WTC11 (cell line): ENCODE data around the gene GID4. TPM values are rescaled to one million over a fixed set of nuclear protein-coding genes. Genes with fewer than 3 reads are reported as not detected.

Experiments
- ATAC-seq: fragments of 200-7000 bp; cut with Tn5 transposase; 2 replicates; pipeline ENCODE4 v1.10.0; 2021; ENCODE audit warnings: mild to moderate bottlenecking, moderate library complexity
- CTCF ChIA-PET: fragments of 300-600 bp; sonication (Branson Sonifier 250); formaldehyde crosslinking; loops from one replicate; lab custom pipeline; 2021; ENCODE audit warnings: antibody characterized with exemption; lab: Charles Lee
- POLR2A ChIA-PET: fragments of 350-600 bp; sonication (Branson Sonifier 250); formaldehyde crosslinking; loops from one replicate; lab custom pipeline; 2021; ENCODE audit warnings: antibody characterized with exemption; lab: Charles Lee
- DNase-seq: peaks from one replicate; pipeline ENCODE4 v3.0.0; 2021; ENCODE audit warnings: low spot score
- H3K27ac Mint-ChIP-seq: 2 replicates; pipeline ENCODE4 v1.8.0; 2021; ENCODE audit warnings: mixed read lengths
- H3K27me3 Mint-ChIP-seq: 2 replicates; pipeline ENCODE4 v1.8.0; 2021; ENCODE audit warnings: low read depth, mild to moderate bottlenecking, moderate library complexity, mixed read lengths
- H3K36me3 Mint-ChIP-seq: 2 replicates; pipeline ENCODE4 v1.8.0; 2021; ENCODE audit warnings: mixed read lengths
- H3K4me1 Mint-ChIP-seq: 2 replicates; pipeline ENCODE4 v1.8.0; 2022; ENCODE audit warnings: mixed read lengths
- H3K4me3 Mint-ChIP-seq: 2 replicates; pipeline ENCODE4 v1.8.0; 2021; ENCODE audit warnings: mild to moderate bottlenecking, moderate library complexity, mixed read lengths
- H3K9me3 Mint-ChIP-seq: 2 replicates; pipeline ENCODE4 v1.8.0; 2021; ENCODE audit warnings: mixed read lengths
- CREM ChIP-seq: sonication (generic); formaldehyde crosslinking; IDR thresholded peaks from 2 replicates; pipeline ENCODE4 v1.8.1; 2022; ENCODE audit warnings: mild to moderate bottlenecking, missing genetic modification reagents, moderate library complexity
- FOXP4 ChIP-seq: sonication (generic); formaldehyde crosslinking; IDR thresholded peaks from 2 replicates; pipeline ENCODE4 v1.8.0; 2022; ENCODE audit warnings: mild to moderate bottlenecking, missing genetic modification reagents
- GRHL2 ChIP-seq: fragments of 250-450 bp; sonication (Bioruptor Pico); IDR thresholded peaks from 2 replicates; pipeline ENCODE4 v1.8.0; 2022; ENCODE audit warnings: mild to moderate bottlenecking, moderate library complexity; ENCODE audit not compliant: insufficient replicate concordance, severe bottlenecking
- HMGA2 ChIP-seq: fragments of 250-450 bp; sonication (Bioruptor Pico); IDR thresholded peaks from 2 replicates; pipeline ENCODE4 v1.4.0; 2021; ENCODE audit warnings: mild to moderate bottlenecking, moderate library complexity
- IRF2 ChIP-seq: sonication (generic); formaldehyde crosslinking; IDR thresholded peaks from 2 replicates; pipeline ENCODE4 v1.8.0; 2022; ENCODE audit warnings: low read depth, missing genetic modification reagents, borderline replicate concordance
- JAZF1 ChIP-seq: fragments of 250-450 bp; sonication (Bioruptor Pico); IDR thresholded peaks from 2 replicates; pipeline ENCODE4 v1.9.0; 2021; ENCODE audit warnings: moderate library complexity, mild to moderate bottlenecking, inconsistent platforms
- NFE2L1 ChIP-seq: sonication (generic); formaldehyde crosslinking; IDR thresholded peaks from 2 replicates; pipeline ENCODE4 v1.8.1; 2023; ENCODE audit warnings: missing genetic modification reagents
- SOX15 ChIP-seq: fragments of 250-450 bp; sonication (Bioruptor Pico); IDR thresholded peaks from 2 replicates; pipeline ENCODE4 v1.9.0; 2021; ENCODE audit warnings: mild to moderate bottlenecking
- TP53 ChIP-seq: sonication (generic); formaldehyde crosslinking; IDR thresholded peaks from 2 replicates; pipeline ENCODE4 v1.8.1; 2023; ENCODE audit warnings: mild to moderate bottlenecking, missing genetic modification reagents
- ZNF232 ChIP-seq: sonication (generic); formaldehyde crosslinking; IDR thresholded peaks from 2 replicates; pipeline ENCODE4 v1.8.0; 2022; ENCODE audit warnings: mild to moderate bottlenecking, missing genetic modification reagents
- ZNF263 ChIP-seq: sonication (generic); formaldehyde crosslinking; IDR thresholded peaks from 2 replicates; pipeline ENCODE4 v1.8.1; 2022; ENCODE audit warnings: low read depth, mild to moderate bottlenecking, moderate library complexity, missing genetic modification reagents
- ZNF281 ChIP-seq: sonication (generic); formaldehyde crosslinking; IDR thresholded peaks from 2 replicates; pipeline ENCODE4 v1.8.0; 2023; ENCODE audit warnings: mild to moderate bottlenecking, missing genetic modification reagents
- ZNF416 ChIP-seq: fragments of 250-450 bp; sonication (Bioruptor Pico); IDR thresholded peaks from 2 replicates; pipeline ENCODE4 v1.9.0; 2021; ENCODE audit warnings: mild to moderate bottlenecking, inconsistent platforms
- ZNF671 ChIP-seq: fragments of 250-450 bp; sonication (Bioruptor Pico); IDR thresholded peaks from 2 replicates; pipeline ENCODE4 v1.8.0; 2021; ENCODE audit warnings: mild to moderate bottlenecking
- total RNA-seq: library from RNA; stranded (reverse); gene quantifications from 3 replicates; pipeline ENCODE4 v1.2.3, GENCODE V29; 2021
- TF ChIP-seq, protein P1 (sequence below): sonication (generic); formaldehyde crosslinking; IDR thresholded peaks from 2 replicates; pipeline ENCODE4 v1.8.0; 2022; ENCODE audit warnings: mild to moderate bottlenecking, missing genetic modification reagents
- TF ChIP-seq, protein P2 (sequence below): sonication (generic); formaldehyde crosslinking; IDR thresholded peaks from 2 replicates; pipeline ENCODE4 v1.8.1; 2023; ENCODE audit warnings: mild to moderate bottlenecking, missing genetic modification reagents
- TF ChIP-seq, protein P3 (sequence below): sonication (generic); formaldehyde crosslinking; IDR thresholded peaks from 2 replicates; pipeline ENCODE4 v1.8.1; 2022; ENCODE audit warnings: low read depth, missing genetic modification reagents, borderline replicate concordance
- TF ChIP-seq, protein P4 (sequence below): sonication (generic); formaldehyde crosslinking; IDR thresholded peaks from 2 replicates; pipeline ENCODE4 v1.8.1; 2022; ENCODE audit warnings: missing genetic modification reagents, borderline replicate concordance
- TF ChIP-seq, protein P5 (sequence below): sonication (generic); formaldehyde crosslinking; IDR thresholded peaks from 2 replicates; pipeline ENCODE4 v1.8.1; 2022; ENCODE audit warnings: mild to moderate bottlenecking, missing genetic modification reagents, moderate library complexity, borderline replicate concordance

The GID4 gene
- total RNA-seq, 1 experiment from 2014 or later: 16.0 TPM

DNA sequence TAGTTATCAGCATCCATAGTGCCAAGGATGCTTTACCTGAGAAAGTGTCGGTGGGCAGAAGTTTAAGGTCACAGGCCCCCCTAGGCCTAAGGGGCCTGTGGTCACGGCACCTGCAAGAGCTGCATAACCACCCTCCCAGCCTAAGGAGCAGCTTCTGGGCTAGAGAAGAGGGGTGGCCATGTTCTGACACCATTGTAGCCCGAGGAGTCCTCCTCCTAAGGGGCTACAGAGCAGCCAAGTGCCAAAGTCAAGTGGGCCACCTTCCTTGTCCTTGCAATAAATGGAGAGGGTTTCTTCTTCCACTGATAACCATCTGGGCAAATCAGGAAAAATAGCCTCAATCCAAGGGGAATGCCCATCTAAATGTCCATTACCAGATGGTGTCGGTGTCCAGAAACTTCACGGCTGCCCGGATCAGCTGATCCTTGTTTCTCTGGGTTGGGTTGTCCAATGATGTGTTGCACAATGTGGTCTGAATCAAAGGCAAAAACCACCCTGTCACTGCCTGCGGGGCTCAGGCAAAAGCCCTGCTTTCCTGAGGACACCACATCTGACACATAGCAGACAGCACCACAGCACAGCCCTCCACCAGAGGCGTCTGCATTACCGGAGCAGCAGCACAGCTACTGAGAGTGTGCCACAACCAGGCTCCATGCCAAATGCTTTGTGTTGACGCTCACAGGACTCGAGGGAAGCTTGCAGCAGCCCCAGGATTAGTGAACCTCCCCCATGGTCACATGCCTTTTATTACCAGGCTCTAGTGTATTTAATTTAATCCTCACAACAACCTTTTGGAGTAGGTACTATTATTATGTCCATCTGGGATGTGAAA, 13.0 kb upstream of the GID4 start:
- no peaks in the 10 kb centered on the region for H3K4me1 Mint-ChIP-seq
- CTCF ChIA-PET: interaction anchor here (0.6 to 2.0 kb wide), 4 partner anchors 7 to 138 kb away, joined by 3 to 5 read pairs (median 4); no protein-coding TSS in a partner anchor
- no peaks in the 10 kb centered on the region for H3K9me3 Mint-ChIP-seq
- POLR2A ChIA-PET: no interaction called here
- TF ChIP-seq, protein P1, sequence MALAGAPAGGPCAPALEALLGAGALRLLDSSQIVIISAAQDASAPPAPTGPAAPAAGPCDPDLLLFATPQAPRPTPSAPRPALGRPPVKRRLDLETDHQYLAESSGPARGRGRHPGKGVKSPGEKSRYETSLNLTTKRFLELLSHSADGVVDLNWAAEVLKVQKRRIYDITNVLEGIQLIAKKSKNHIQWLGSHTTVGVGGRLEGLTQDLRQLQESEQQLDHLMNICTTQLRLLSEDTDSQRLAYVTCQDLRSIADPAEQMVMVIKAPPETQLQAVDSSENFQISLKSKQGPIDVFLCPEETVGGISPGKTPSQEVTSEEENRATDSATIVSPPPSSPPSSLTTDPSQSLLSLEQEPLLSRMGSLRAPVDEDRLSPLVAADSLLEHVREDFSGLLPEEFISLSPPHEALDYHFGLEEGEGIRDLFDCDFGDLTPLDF (CRISPR knock-in tag): no peak
- TF ChIP-seq ZNF671 (CRISPR knock-in tag) (no peak), ZNF281 (CRISPR knock-in tag) (no peak), ZNF263 (no peak), NFE2L1 (CRISPR knock-in tag) (no peak), ZNF232 (CRISPR knock-in tag) (no peak), IRF2 (CRISPR knock-in tag) (no peak), FOXP4 (CRISPR knock-in tag) (no peak), HMGA2 (no peak), SOX15 (CRISPR knock-in tag) (no peak), JAZF1 (no peak), TP53 (CRISPR knock-in tag) (no peak), CREM (CRISPR knock-in tag) (no peak), ZNF416 (CRISPR knock-in tag) (no peak), GRHL2 (no peak)
- TF ChIP-seq, protein P2, sequence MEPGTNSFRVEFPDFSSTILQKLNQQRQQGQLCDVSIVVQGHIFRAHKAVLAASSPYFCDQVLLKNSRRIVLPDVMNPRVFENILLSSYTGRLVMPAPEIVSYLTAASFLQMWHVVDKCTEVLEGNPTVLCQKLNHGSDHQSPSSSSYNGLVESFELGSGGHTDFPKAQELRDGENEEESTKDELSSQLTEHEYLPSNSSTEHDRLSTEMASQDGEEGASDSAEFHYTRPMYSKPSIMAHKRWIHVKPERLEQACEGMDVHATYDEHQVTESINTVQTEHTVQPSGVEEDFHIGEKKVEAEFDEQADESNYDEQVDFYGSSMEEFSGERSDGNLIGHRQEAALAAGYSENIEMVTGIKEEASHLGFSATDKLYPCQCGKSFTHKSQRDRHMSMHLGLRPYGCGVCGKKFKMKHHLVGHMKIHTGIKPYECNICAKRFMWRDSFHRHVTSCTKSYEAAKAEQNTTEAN: no peak
- TF ChIP-seq, protein P3, sequence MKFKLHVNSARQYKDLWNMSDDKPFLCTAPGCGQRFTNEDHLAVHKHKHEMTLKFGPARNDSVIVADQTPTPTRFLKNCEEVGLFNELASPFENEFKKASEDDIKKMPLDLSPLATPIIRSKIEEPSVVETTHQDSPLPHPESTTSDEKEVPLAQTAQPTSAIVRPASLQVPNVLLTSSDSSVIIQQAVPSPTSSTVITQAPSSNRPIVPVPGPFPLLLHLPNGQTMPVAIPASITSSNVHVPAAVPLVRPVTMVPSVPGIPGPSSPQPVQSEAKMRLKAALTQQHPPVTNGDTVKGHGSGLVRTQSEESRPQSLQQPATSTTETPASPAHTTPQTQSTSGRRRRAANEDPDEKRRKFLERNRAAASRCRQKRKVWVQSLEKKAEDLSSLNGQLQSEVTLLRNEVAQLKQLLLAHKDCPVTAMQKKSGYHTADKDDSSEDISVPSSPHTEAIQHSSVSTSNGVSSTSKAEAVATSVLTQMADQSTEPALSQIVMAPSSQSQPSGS (CRISPR knock-in tag): no peak
- TF ChIP-seq, protein P4, sequence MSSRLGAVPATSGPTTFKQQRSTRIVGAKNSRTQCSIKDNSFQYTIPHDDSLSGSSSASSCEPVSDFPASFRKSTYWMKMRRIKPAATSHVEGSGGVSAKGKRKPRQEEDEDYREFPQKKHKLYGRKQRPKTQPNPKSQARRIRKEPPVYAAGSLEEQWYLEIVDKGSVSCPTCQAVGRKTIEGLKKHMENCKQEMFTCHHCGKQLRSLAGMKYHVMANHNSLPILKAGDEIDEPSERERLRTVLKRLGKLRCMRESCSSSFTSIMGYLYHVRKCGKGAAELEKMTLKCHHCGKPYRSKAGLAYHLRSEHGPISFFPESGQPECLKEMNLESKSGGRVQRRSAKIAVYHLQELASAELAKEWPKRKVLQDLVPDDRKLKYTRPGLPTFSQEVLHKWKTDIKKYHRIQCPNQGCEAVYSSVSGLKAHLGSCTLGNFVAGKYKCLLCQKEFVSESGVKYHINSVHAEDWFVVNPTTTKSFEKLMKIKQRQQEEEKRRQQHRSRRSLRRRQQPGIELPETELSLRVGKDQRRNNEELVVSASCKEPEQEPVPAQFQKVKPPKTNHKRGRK (CRISPR knock-in tag): no peak
- TF ChIP-seq, protein P5, sequence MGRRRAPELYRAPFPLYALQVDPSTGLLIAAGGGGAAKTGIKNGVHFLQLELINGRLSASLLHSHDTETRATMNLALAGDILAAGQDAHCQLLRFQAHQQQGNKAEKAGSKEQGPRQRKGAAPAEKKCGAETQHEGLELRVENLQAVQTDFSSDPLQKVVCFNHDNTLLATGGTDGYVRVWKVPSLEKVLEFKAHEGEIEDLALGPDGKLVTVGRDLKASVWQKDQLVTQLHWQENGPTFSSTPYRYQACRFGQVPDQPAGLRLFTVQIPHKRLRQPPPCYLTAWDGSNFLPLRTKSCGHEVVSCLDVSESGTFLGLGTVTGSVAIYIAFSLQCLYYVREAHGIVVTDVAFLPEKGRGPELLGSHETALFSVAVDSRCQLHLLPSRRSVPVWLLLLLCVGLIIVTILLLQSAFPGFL: no peak
- TF ChIP-seq, all 79 proteins: peak for 0
- Mint-ChIP-seq H3K4me3 (no peak overlapping the region), H3K36me3 (no peaks in the 10 kb centered on the region), H3K27ac (no peak overlapping the region), H3K27me3 (no peaks in the 10 kb centered on the region)
- DNase-seq (no peak), ATAC-seq (no peak)
